ENCODE measurements around the gene PLEKHG1.
A peak's percentile ranks its signal among the peaks of the same experiment; 100 is the strongest.

PLEKHG1 gene

GRCh38 chr6:150589852-150590251 lies 9.8 kb upstream of the PLEKHG1 start:
- no peak for DNase-seq (ENCODE audit: low read depth in 3 of 3)

- DNase-seq (ENCODE audit: low read depth in 3 of 3) = no peak
Observed at GRCh38 chr6:150590446-150590845, 9.2 kb upstream of the PLEKHG1 start.

DNA sequence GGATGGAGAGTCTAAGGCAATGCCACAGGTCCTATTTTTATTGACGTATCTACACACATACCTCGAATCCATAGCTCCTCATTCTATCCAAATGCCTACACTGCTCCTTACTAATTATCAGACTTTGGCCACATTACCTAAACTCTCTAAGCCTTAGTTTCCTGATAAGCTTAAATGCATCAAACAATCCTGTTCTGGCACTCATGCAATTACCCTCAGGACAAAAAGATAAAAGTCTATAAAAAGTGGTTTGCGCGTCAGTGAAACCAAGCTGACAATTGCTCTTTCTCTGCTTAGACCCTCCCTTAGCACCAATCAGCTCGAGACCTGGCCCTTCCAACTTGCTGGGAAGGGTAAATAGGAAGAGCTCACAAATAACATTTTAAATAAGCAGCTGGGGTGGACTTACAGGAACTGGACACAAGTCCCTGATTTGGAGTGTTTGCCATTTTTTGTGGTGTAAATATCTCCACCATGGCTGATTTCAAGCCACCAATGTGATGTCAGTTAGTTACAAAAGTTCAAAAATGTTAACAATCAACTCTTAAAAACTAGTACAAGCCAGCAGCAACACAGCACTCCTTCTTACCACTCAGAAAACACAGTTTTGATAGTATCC lies 7.2 kb upstream of the PLEKHG1 start:
- no peak for DNase-seq (ENCODE audit: low read depth in 3 of 3)

DNA sequence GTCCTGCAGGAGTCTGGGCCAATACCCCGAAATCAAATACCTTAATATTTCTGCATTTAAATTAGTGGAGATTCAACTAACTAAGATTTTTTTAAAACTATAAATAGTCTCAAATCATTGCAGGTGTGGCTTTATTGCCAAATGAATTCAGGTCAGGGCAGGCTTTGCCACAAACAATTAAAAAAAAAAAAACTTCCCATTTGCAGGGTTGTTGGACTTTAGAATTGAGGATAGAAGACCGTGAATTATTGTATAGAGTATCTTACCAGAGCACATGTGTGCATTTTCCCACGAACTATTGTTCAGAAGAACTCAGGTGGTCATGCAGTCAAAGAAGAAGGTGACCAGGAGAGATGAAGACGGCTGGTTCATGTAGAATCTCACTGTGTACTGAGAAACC lies 6.6 kb upstream of the PLEKHG1 start:
- DNase-seq (ENCODE audit: low read depth in 3 of 3) = no peak

- DNase-seq (ENCODE audit: low read depth in 3 of 3) = no peak
Observed at GRCh38 chr6:150596439-150596838, 3.2 kb upstream of the PLEKHG1 start.

DNA sequence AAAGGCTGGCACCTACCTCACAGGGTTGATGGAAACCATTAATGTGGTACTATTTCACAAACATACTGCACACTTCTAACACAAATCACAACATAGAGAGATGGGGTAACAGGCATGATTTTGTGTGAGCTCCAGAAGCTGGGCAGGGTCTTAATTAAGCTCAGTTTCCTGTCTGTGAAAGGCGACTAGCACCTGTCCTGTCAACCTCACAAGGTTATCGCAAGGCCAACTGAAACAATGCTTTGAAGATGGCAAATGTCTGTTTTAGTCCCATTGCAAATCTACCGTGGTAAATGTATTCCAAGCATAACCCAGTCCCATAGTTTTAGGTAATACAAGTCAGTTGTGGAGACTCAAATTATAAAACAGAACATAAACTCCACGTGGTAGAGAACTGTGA lies 1.3 kb upstream of the PLEKHG1 start:
- no peak for DNase-seq (ENCODE audit: low read depth in 3 of 3)

GRCh38 chr6:150598858-150599198 lies 857 bp upstream of the PLEKHG1 start:
- DNase-seq (ENCODE audit: low read depth in 3 of 3) = no peak

GRCh38 chr6:150600010-150600300 lies 270 bp downstream of the PLEKHG1 start:
- DNase-seq (ENCODE audit: low read depth in 3 of 3) = no peak

DNA sequence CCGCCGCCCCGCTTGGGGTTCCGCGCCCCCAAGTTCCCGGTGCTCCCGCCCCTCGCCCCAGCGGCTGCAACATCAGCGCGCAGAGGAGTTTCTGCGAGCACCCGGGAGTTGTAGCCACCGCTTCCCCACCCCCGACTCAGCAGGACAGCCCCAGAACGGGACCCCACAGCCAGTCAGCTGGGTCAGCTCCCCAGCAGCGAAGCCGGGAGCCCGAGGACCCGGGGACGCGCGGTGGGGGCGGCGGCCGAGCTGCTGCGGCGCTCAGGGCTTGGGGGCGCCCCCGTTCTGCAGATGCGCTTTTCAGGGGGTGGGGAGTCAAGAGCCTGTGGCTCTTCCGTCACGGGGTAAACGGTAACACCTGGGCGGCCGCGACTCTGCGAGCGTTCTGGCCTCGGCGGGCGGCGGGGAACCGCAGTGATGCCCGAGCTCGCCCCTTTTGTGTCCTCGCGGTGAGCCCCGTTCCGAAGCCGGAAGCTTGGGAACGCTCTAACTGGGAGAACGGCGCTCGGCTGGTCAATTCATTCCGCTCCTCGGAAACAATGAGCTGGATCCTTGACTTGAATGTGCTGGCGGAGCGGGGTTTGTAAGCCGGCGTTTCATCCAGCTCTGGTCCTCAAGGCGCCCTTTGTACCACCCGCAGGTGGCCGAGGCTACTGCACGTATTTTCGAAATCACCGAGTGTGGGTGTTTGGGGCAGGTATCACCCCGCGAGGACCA lies 774 bp downstream of the PLEKHG1 start:
- peak; percentile 19 to 64 (median 32) for DNase-seq (ENCODE audit: low read depth in 3 of 3)

- no peak for DNase-seq (ENCODE audit: low read depth in 3 of 3)
Observed at GRCh38 chr6:150601439-150601838, 1.8 kb downstream of the PLEKHG1 start.

- no peak for DNase-seq (ENCODE audit: low read depth in 3 of 3)
Observed at GRCh38 chr6:150603176-150603575, 3.5 kb downstream of the PLEKHG1 start.

DNA sequence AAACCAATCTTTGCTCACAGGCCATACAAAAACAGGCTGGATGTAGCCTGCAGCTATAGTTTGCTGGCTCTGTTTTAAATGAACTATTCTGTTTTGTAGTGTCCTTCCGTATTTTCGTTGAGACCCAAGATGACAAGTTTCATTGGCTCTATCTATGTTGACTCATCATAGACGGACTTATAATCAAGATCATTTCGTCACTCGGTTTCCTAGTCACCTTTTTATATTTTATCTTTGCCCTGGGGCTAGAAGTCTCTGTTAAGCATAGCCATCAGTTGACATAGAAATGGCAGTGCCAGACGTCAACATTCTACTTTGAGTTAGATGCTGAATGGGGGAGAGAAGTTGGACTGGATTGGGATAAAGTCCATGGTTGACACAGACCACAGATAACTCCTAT lies 4.8 kb downstream of the PLEKHG1 start:
- no peak for DNase-seq (ENCODE audit: low read depth in 3 of 3)

DNA sequence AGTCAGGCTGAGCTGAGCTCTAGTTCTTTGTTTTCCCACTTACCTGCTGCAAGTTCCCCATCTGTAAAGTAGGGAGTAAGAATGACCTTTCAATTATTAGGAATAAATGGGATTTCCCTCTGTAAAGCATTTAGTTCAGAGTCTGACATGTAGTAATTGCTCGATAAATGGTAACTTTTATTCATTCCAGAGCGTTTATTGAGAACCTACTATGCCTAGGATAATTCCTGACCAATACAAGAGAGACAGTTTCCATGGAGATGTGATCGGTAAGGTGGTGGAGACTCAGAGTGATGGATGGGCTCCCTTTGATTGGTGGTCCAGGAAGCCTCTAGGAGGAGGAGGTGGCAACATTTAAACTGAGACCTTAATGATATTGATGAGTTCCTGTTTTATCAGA lies 5.6 kb downstream of the PLEKHG1 start:
- DNase-seq (ENCODE audit: low read depth in 3 of 3) = no peak

GRCh38 chr6:150606168-150606591 lies 6.5 kb downstream of the PLEKHG1 start:
- DNase-seq (ENCODE audit: low read depth in 3 of 3) = no peak

DNA sequence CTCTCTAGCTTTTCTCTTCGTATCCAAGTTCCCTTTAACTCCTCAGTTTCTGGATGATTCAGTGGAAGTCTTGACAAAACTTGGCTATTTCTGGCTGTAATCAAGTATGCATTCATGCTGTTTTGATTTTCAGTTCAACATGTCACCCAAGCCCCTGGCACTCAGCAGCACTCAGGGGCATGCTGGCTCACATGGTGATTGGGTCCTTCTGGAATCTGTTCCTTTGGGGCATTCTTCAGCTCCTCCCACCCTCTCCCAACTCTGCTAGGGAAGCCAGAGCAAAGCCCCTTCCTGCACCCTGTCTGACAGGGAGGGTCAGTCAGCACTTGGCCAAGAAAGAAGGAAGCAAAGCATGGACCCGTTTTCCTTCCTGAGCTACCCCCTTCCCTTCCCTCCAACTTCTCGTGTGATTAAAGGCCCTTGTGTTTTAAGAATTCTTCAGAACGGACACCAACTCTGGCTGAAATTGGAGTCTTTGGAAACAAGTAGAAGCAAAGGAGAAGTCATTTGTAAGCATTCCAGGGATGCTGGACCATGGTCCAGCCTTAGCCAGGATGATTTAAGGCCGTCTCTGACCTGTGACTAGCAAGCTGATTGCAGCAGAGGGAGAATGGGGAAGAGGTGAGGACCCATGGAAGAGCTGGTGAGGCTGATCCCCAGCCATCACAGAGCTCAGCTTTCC lies 7.1 kb downstream of the PLEKHG1 start:
- no peak for DNase-seq (ENCODE audit: low read depth in 3 of 3)

DNA sequence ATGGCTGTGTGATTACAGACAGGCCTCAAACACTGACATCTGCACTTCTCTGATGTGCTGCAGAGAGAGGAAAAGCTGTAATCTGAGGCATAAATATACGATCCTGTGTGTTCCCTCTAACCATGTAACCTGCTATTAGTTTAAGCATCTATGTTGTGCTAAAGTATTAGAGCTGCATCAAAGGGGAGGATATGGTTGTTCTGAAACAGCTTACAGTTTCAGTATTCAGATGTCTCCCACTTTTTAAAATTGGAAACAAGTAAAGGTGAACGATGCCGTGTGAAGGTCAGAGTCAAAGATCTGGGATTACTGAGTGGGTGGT lies 7.6 kb downstream of the PLEKHG1 start:
- no peak for DNase-seq (ENCODE audit: low read depth in 3 of 3)

- no peak for DNase-seq (ENCODE audit: low read depth in 3 of 3)
Observed at GRCh38 chr6:150610584-150610983, 10.9 kb downstream of the PLEKHG1 start.

DNA sequence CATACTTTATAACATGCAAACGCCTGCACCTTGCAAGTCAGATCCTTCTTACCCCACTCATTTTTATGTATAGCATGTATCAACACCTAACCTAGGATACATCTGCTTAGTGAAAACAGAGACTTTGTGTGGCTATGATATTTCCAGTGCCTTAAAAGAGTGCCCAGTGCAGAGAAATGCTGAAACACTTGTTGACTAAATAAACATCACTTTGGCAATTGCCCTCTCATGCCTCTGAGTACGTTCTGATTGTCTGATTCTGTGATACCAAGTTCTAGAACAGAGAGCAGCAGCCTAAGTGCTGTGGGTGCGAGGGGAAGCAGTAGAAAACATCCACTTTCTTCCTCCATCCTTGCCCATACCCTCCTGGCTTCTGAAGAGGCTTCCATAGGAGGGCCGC lies 13.6 kb downstream of the PLEKHG1 start:
- DNase-seq (ENCODE audit: low read depth in 3 of 3) = no peak

- DNase-seq (ENCODE audit: low read depth in 3 of 3) = no peak
Observed at GRCh38 chr6:150615967-150616366, 16.3 kb downstream of the PLEKHG1 start.

- DNase-seq (ENCODE audit: low read depth in 3 of 3) = no peak
Observed at GRCh38 chr6:150616586-150616985, 16.9 kb downstream of the PLEKHG1 start.

DNA sequence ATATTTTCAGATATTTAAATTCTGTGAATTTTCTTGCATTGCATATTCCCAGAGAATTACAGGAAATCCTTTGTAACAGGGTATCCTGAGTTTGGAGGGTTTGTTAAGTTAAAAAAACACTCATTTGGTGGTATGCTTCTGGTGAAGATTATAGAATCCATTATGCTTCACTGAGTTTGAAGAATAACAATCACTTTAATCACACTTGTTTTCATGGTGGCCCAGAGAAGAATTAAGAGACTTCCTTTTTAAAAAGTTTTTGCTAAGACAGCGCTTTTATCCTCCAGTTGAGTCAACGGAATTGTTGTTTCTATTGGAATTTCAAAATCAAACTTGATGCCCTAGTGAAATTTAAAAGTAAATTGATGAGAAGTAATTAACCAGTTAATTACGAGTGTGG lies 17.4 kb downstream of the PLEKHG1 start:
- DNase-seq (ENCODE audit: low read depth in 3 of 3) = no peak

DNA sequence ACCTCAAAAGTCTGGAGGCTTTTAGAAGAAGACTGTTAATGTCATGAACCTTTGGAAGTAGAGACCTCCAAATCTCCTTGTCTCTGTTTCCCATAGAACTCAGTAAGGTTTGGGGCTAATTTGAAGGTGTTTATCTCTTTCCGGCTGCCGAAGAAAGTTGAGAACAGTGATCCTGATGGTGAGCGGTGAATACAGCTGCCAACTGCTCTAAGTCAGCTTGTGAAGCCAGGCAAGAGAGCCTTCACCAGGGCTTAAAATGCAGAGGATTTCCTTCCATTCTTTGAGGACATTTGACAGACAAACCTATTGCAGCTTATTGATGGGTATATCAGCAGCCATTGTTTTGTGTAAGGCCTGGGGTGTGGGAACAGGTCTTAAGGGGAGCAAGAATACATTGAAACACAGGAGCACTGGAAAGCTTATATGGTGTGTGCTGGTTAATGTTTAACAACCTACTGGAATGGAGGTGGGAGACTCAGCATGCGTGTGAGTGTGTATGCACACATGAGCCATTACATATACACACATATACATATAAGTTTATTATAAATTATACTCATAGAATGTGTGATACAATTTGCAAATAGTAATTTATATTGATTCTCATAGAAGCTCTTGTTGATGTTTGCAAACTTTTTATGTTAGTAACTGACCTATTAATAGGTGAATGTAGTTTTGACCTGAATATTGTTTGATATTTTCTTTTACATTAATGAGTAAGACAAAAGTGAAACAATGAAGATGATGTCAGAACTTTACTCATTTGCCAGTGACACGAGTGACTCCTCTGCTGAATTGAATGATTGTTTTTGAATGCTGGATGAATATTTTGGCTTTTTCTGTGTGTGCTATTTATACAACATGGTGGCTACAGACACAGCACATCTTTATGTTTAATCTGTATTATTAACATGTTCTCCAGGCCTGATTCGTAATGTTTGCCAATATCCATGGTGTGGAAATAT lies 18.1 kb downstream of the PLEKHG1 start:
- no peak for DNase-seq (ENCODE audit: low read depth in 3 of 3)

All from stimulated activated CD4-positive, alpha-beta T cell treated with anti-CD3 and anti-CD28 coated beads, TNF-alpha, amount 100 ng/mL, for 24 hours (primary cell).